Measurements from ENCODE around the gene PHIP.

Gene PHIP

DNA sequence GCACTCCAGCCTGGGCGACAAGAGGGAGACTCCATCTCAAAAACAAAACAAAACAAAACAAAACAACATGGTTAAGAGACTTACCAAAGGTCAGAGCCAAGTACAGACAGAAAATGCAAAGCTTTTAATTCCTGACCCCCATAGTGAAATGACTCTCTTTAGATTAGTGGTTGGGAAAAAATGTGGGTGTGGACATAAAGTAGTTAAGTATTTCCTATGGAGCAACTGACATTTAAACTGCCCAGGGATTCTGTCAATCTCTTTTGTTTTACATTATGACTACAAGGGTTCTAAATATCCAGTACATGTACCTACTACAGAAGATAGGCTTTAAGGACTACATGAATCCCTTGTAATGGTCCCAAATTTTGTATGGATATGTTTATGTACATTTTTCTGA lies 135.6 kb downstream of the PHIP start:
- ChIA-PET CTCF (no interaction called here), POLR2A (no interaction called here)
- Histone ChIP-seq H3K27ac (ENCODE audit: extremely low read depth, low read depth, low read length) (no peak overlapping the region), H3K9me3 (ENCODE audit: control insufficient read depth, insufficient read depth, low read depth, low read length) (no peaks in the 10 kb centered on the region), H3K36me3 (ENCODE audit: control insufficient read depth in 2 of 2, insufficient read depth in 1 of 2, low read length in 2 of 2) (peaks cover 45 to 81% of the 10 kb centered on the region in 2 experiments), H3K4me3 (ENCODE audit: low read depth, low read length) (no peak overlapping the region), H3K4me1 (ENCODE audit: control insufficient read depth, insufficient read depth, low read length) (no peaks in the 10 kb centered on the region)
- TF ChIP-seq ZNF555 (tag by site-specific recombination; conservative IDR thresholded peaks at IDR 0.05): no peak
- no peak for TF ChIP-seq ZNF335 (tag by site-specific recombination; conservative IDR thresholded peaks at IDR 0.05)
- no peak for TF ChIP-seq ZNF701 (tag by site-specific recombination; IDR thresholded peaks at IDR 0.05)
- no peak for TF ChIP-seq ZNF184 (tag by site-specific recombination; IDR thresholded peaks at IDR 0.05)
- TF ChIP-seq ZNF175 (tag by site-specific recombination; IDR thresholded peaks at IDR 0.05): no peak
- TF ChIP-seq HOXC10 (CRISPR knock-in tag; IDR thresholded peaks at IDR 0.05): no peak
- TF ChIP-seq BCL11B (tag by site-specific recombination; IDR thresholded peaks at IDR 0.05; ENCODE audit: low read depth): no peak
- no peak for TF ChIP-seq ZNF843 (tag by site-specific recombination; IDR thresholded peaks at IDR 0.05)
- no peak for TF ChIP-seq ZNF585B (tag by site-specific recombination; IDR thresholded peaks at IDR 0.05)
- TF ChIP-seq ZNF776 (tag by site-specific recombination; IDR thresholded peaks at IDR 0.05; ENCODE audit: borderline replicate concordance): no peak
- TF ChIP-seq ZNF654 (tag by site-specific recombination; IDR thresholded peaks at IDR 0.05; ENCODE audit: low read depth): no peak
- no peak for TF ChIP-seq ZNF658 (tag by site-specific recombination; IDR thresholded peaks at IDR 0.05)
- no peak for TF ChIP-seq TCF7L2 (IDR thresholded peaks at IDR 0.05; ENCODE audit: borderline replicate concordance, low read depth, low read length)
- TF ChIP-seq, protein P1, sequence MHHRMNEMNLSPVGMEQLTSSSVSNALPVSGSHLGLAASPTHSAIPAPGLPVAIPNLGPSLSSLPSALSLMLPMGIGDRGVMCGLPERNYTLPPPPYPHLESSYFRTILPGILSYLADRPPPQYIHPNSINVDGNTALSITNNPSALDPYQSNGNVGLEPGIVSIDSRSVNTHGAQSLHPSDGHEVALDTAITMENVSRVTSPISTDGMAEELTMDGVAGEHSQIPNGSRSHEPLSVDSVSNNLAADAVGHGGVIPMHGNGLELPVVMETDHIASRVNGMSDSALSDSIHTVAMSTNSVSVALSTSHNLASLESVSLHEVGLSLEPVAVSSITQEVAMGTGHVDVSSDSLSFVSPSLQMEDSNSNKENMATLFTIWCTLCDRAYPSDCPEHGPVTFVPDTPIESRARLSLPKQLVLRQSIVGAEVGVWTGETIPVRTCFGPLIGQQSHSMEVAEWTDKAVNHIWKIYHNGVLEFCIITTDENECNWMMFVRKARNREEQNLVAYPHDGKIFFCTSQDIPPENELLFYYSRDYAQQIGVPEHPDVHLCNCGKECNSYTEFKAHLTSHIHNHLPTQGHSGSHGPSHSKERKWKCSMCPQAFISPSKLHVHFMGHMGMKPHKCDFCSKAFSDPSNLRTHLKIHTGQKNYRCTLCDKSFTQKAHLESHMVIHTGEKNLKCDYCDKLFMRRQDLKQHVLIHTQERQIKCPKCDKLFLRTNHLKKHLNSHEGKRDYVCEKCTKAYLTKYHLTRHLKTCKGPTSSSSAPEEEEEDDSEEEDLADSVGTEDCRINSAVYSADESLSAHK (tag by site-specific recombination; IDR thresholded peaks at IDR 0.05): no peak
- no peak for TF ChIP-seq ZFP41 (tag by site-specific recombination; IDR thresholded peaks at IDR 0.05; ENCODE audit: borderline replicate concordance)
- no peak for TF ChIP-seq MYNN (tag by site-specific recombination; IDR thresholded peaks at IDR 0.05; ENCODE audit: borderline replicate concordance)

DNA sequence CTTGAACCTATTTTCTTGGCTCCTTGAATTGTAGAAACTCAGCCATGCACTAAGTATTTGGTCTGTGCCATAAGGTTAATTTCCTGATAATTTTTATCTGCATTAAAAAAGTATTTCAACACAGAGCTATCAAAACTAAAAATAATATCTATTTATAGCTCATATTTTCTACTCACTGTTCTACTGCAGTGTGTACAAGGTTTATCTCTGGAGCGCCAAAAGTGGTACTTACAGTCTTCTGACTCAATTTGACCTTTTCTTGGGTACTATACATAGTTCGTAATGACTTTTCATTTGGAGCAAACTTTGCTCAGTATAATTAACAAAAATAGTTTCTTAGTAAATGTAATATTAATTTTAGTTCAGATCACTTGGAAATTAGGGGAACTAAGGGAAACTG lies 141.5 kb downstream of the PHIP start:
- no peaks in the 10 kb centered on the region for H3K9me3 ChIP-seq (ENCODE audit: control insufficient read depth, insufficient read depth, low read depth, low read length)
- no peak overlapping the region for H3K4me3 ChIP-seq (ENCODE audit: low read depth, low read length)
- POLR2A ChIA-PET: no interaction called here
- no peaks in the 10 kb centered on the region for H3K4me1 ChIP-seq (ENCODE audit: control insufficient read depth, insufficient read depth, low read length)
- no peak overlapping the region for H3K27ac ChIP-seq (ENCODE audit: extremely low read depth, low read depth, low read length)
- H3K36me3 ChIP-seq (ENCODE audit: control insufficient read depth in 2 of 2, insufficient read depth in 1 of 2, low read length in 2 of 2): peaks cover 28 to 32% of the 10 kb centered on the region in 2 experiments; a peak in 2 of 3 replicates
- TF ChIP-seq ZBTB8A (tag by site-specific recombination; IDR thresholded peaks at IDR 0.05): no peak
- no peak for TF ChIP-seq ZNF23 (tag by site-specific recombination; IDR thresholded peaks at IDR 0.05; ENCODE audit: borderline replicate concordance)
- no peak for TF ChIP-seq ZIC2 (tag by site-specific recombination; IDR thresholded peaks at IDR 0.05)
- CTCF ChIA-PET: interaction anchor here (1.0 kb wide), 1 partner anchor 13 kb away, joined by 3 read pairs; no protein-coding TSS in a partner anchor

DNA sequence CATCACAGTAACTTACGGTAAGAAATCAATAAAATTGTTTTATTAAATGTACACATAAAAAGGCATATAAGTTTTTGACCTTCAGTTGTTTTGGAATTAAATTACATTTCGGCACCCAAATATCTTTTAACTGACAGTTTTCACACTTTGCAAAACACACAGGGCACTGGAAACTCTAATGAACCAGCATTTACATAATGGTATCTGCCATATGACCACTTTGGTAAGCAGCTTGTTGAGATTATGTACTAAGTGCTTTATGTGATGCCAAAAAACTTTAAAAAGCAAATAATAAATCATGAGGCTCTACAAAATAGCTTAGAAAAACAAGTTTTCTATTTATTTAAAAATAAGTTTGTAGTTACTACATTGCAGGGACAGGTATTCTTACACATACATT lies 142.5 kb downstream of the PHIP start:
- H3K36me3 ChIP-seq (ENCODE audit: control insufficient read depth in 2 of 2, insufficient read depth in 1 of 2, low read length in 2 of 2): peaks cover 18 to 23% of the 10 kb centered on the region in 2 experiments; a peak in 2 of 3 replicates
- H3K4me1 ChIP-seq (ENCODE audit: control insufficient read depth, insufficient read depth, low read length): no peaks in the 10 kb centered on the region
- H3K27ac ChIP-seq (ENCODE audit: extremely low read depth, low read depth, low read length): no peak overlapping the region
- ChIA-PET CTCF (interaction anchor here (1.0 kb wide), 1 partner anchor 14 kb away, joined by 3 read pairs; no protein-coding TSS in a partner anchor), POLR2A (no interaction called here)
- H3K9me3 ChIP-seq (ENCODE audit: control insufficient read depth, insufficient read depth, low read depth, low read length): no peaks in the 10 kb centered on the region
- no peak overlapping the region for H3K4me3 ChIP-seq (ENCODE audit: low read depth, low read length)
- no peak for TF ChIP-seq ZNF138 (tag by site-specific recombination; IDR thresholded peaks at IDR 0.05; ENCODE audit: borderline replicate concordance)
- TF ChIP-seq GLIS1 (tag by site-specific recombination; IDR thresholded peaks at IDR 0.05): no peak
- TF ChIP-seq, protein P2, sequence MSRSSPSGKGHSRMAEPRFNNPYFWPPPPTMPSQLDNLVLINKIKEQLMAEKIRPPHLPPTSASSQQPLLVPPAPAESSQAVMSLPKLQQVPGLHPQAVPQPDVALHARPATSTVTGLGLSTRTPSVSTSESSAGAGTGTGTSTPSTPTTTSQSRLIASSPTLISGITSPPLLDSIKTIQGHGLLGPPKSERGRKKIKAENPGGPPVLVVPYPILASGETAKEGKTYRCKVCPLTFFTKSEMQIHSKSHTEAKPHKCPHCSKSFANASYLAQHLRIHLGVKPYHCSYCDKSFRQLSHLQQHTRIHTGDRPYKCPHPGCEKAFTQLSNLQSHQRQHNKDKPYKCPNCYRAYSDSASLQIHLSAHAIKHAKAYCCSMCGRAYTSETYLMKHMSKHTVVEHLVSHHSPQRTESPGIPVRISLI (tag by site-specific recombination; IDR thresholded peaks at IDR 0.05): no peak
- no peak for TF ChIP-seq ZNF585B (tag by site-specific recombination; IDR thresholded peaks at IDR 0.05)
- TF ChIP-seq, protein P3, sequence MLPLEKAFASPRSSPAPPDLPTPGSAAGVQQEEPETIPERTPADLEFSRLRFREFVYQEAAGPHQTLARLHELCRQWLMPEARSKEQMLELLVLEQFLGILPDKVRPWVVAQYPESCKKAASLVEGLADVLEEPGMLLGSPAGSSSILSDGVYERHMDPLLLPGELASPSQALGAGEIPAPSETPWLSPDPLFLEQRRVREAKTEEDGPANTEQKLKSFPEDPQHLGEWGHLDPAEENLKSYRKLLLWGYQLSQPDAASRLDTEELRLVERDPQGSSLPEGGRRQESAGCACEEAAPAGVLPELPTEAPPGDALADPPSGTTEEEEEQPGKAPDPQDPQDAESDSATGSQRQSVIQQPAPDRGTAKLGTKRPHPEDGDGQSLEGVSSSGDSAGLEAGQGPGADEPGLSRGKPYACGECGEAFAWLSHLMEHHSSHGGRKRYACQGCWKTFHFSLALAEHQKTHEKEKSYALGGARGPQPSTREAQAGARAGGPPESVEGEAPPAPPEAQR (tag by site-specific recombination; IDR thresholded peaks at IDR 0.05): no peak
- TF ChIP-seq GLIS2 (tag by site-specific recombination; IDR thresholded peaks at IDR 0.05): no peak
- TF ChIP-seq, protein P4, sequence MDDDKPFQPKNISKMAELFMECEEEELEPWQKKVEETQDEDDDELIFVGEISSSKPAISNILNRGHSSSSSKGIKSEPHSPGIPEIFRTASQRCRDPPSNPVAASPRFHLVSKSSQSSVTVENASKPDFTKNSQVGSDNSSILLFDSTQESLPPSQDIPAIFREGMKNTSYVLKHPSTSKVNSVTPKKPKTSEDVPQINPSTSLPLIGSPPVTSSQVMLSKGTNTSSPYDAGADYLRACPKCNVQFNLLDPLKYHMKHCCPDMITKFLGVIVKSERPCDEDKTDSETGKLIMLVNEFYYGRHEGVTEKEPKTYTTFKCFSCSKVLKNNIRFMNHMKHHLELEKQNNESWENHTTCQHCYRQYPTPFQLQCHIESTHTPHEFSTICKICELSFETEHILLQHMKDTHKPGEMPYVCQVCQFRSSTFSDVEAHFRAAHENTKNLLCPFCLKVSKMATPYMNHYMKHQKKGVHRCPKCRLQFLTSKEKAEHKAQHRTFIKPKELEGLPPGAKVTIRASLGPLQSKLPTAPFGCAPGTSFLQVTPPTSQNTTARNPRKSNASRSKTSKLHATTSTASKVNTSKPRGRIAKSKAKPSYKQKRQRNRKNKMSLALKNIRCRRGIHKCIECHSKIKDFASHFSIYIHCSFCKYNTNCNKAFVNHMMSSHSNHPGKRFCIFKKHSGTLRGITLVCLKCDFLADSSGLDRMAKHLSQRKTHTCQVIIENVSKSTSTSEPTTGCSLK (tag by site-specific recombination; IDR thresholded peaks at IDR 0.05): no peak
- TF ChIP-seq ZNF391 (tag by site-specific recombination; IDR thresholded peaks at IDR 0.05; ENCODE audit: borderline replicate concordance, low read depth): no peak
- no peak for TF ChIP-seq ZNF184 (tag by site-specific recombination; IDR thresholded peaks at IDR 0.05)
- no peak for TF ChIP-seq ZNF146 (tag by site-specific recombination; IDR thresholded peaks at IDR 0.05)

Data from HEK293 (cell line).